Measurements from ENCODE around the gene ABCB6.

The ABCB6 gene

GRCh38 chr2:219176818-219177551 lies 41.8 kb downstream of the ABCB6 start, which contains the start of gene CNPPD1:
CNPPD1 (minus strand) TSS chr2:219176925; CDS start chr2:219176828, 97 bp downstream.
- TF ChIP-seq YY1 (IDR thresholded peaks at IDR 0.05; ENCODE audit: insufficient read depth, insufficient read length) (no peak), ZNF274 (IDR thresholded peaks at IDR 0.05; ENCODE audit: low read depth, low read length) (no peak), SUZ12 (IDR thresholded peaks at IDR 0.05; ENCODE audit: extremely low read depth, insufficient read depth, insufficient read length) (no peak)
- no peaks in the 10 kb centered on the region for H3K9me3 ChIP-seq (ENCODE audit: insufficient read depth, low read length)
- peak within 1 kb of the TSS; percentile 86 for H3K4me3 ChIP-seq (ENCODE audit: insufficient read length, low read depth)
- peak within 1 kb of the TSS; percentile 92 for H3K9ac ChIP-seq (ENCODE audit: insufficient read length, low read depth)
- no peak for DNase-seq (ENCODE audit: low read depth, low spot score)
- peaks cover 60% of the 10 kb centered on the region for H3K36me3 ChIP-seq (ENCODE audit: insufficient read depth, insufficient read length, low read length)
- no peaks in the 10 kb centered on the region for H3K27me3 ChIP-seq (ENCODE audit: insufficient read depth, insufficient read length)
- H3K4me1 ChIP-seq (ENCODE audit: insufficient read depth, insufficient read length), result no peaks in the 10 kb centered on the region

- H3K36me3 ChIP-seq (ENCODE audit: insufficient read depth, insufficient read length, low read length), result peaks cover 56% of the 10 kb centered on the region
These were observed 42.6 kb downstream of the ABCB6 start for GRCh38 chr2:219175928-219176817.

GRCh38 chr2:219175486-219175885 lies 43.3 kb downstream of the ABCB6 start:
- TF ChIP-seq SUZ12 (IDR thresholded peaks at IDR 0.05; ENCODE audit: extremely low read depth, insufficient read depth, insufficient read length) (no peak), ZNF274 (IDR thresholded peaks at IDR 0.05; ENCODE audit: low read depth, low read length) (no peak), YY1 (IDR thresholded peaks at IDR 0.05; ENCODE audit: insufficient read depth, insufficient read length) (no peak)
- H3K36me3 ChIP-seq (ENCODE audit: insufficient read depth, insufficient read length, low read length), result peaks cover 50% of the 10 kb centered on the region
- no peaks in the 10 kb centered on the region for H3K4me1 ChIP-seq (ENCODE audit: insufficient read depth, insufficient read length)
- H3K4me3 ChIP-seq (ENCODE audit: insufficient read length, low read depth), result no peak overlapping the region
- DNase-seq (ENCODE audit: low read depth, low spot score), result no peak
- peak overlapping the region; percentile 92 for H3K9ac ChIP-seq (ENCODE audit: insufficient read length, low read depth)
- H3K9me3 ChIP-seq (ENCODE audit: insufficient read depth, low read length), result no peaks in the 10 kb centered on the region
- H3K27me3 ChIP-seq (ENCODE audit: insufficient read depth, insufficient read length), result no peaks in the 10 kb centered on the region

More at GRCh38 chr2:219175928-219176817, 42.6 kb downstream of the ABCB6 start:
- Histone ChIP-seq H3K4me1 (ENCODE audit: insufficient read depth, insufficient read length) (no peaks in the 10 kb centered on the region), H3K9ac (ENCODE audit: insufficient read length, low read depth) (peak overlapping the region; percentile 92), H3K4me3 (ENCODE audit: insufficient read length, low read depth) (peak overlapping the region; percentile 86), H3K27me3 (ENCODE audit: insufficient read depth, insufficient read length) (no peaks in the 10 kb centered on the region), H3K9me3 (ENCODE audit: insufficient read depth, low read length) (no peaks in the 10 kb centered on the region)
- no peak for TF ChIP-seq ZNF274 (IDR thresholded peaks at IDR 0.05; ENCODE audit: low read depth, low read length)
- DNase-seq (ENCODE audit: low read depth, low spot score), result no peak

- Histone ChIP-seq H3K27me3 (ENCODE audit: insufficient read depth, insufficient read length) (no peaks in the 10 kb centered on the region), H3K9me3 (ENCODE audit: insufficient read depth, low read length) (no peaks in the 10 kb centered on the region), H3K9ac (ENCODE audit: insufficient read length, low read depth) (no peak overlapping the region), H3K36me3 (ENCODE audit: insufficient read depth, insufficient read length, low read length) (peaks cover 43% of the 10 kb centered on the region), H3K4me1 (ENCODE audit: insufficient read depth, insufficient read length) (no peaks in the 10 kb centered on the region), H3K4me3 (ENCODE audit: insufficient read length, low read depth) (no peak overlapping the region)
- TF ChIP-seq YY1 (IDR thresholded peaks at IDR 0.05; ENCODE audit: insufficient read depth, insufficient read length) (no peak), ZNF274 (IDR thresholded peaks at IDR 0.05; ENCODE audit: low read depth, low read length) (no peak), SUZ12 (IDR thresholded peaks at IDR 0.05; ENCODE audit: extremely low read depth, insufficient read depth, insufficient read length) (no peak)
- DNase-seq (ENCODE audit: low read depth, low spot score), result no peak
These were observed 44.0 kb downstream of the ABCB6 start for GRCh38 chr2:219174801-219175200.

GRCh38 chr2:219174146-219174545 lies 44.6 kb downstream of the ABCB6 start:
- H3K36me3 ChIP-seq (ENCODE audit: insufficient read depth, insufficient read length, low read length), result peaks cover 37% of the 10 kb centered on the region
- H3K9me3 ChIP-seq (ENCODE audit: insufficient read depth, low read length), result no peaks in the 10 kb centered on the region
- DNase-seq (ENCODE audit: low read depth, low spot score), result no peak
- no peaks in the 10 kb centered on the region for H3K27me3 ChIP-seq (ENCODE audit: insufficient read depth, insufficient read length)
- no peak overlapping the region for H3K9ac ChIP-seq (ENCODE audit: insufficient read length, low read depth)
- H3K4me1 ChIP-seq (ENCODE audit: insufficient read depth, insufficient read length), result no peaks in the 10 kb centered on the region
- TF ChIP-seq YY1 (IDR thresholded peaks at IDR 0.05; ENCODE audit: insufficient read depth, insufficient read length) (no peak), ZNF274 (IDR thresholded peaks at IDR 0.05; ENCODE audit: low read depth, low read length) (no peak), SUZ12 (IDR thresholded peaks at IDR 0.05; ENCODE audit: extremely low read depth, insufficient read depth, insufficient read length) (no peak)
- H3K4me3 ChIP-seq (ENCODE audit: insufficient read length, low read depth), result no peak overlapping the region

- Histone ChIP-seq H3K4me3 (ENCODE audit: insufficient read length, low read depth) (no peak overlapping the region), H3K9me3 (ENCODE audit: insufficient read depth, low read length) (no peaks in the 10 kb centered on the region), H3K36me3 (ENCODE audit: insufficient read depth, insufficient read length, low read length) (peaks cover 37% of the 10 kb centered on the region), H3K27me3 (ENCODE audit: insufficient read depth, insufficient read length) (no peaks in the 10 kb centered on the region), H3K4me1 (ENCODE audit: insufficient read depth, insufficient read length) (no peaks in the 10 kb centered on the region), H3K9ac (ENCODE audit: insufficient read length, low read depth) (no peak overlapping the region)
- DNase-seq (ENCODE audit: low read depth, low spot score), result no peak
- TF ChIP-seq ZNF274 (IDR thresholded peaks at IDR 0.05; ENCODE audit: low read depth, low read length) (no peak), YY1 (IDR thresholded peaks at IDR 0.05; ENCODE audit: insufficient read depth, insufficient read length) (no peak), SUZ12 (IDR thresholded peaks at IDR 0.05; ENCODE audit: extremely low read depth, insufficient read depth, insufficient read length) (no peak)
These were observed 45.6 kb downstream of the ABCB6 start for GRCh38 chr2:219173176-219173575.
